ENCODE data around the gene SH2D1B.

- no peak for TF ChIP-seq STAT1 (IDR thresholded peaks at IDR 0.05; ENCODE audit: unreplicated experiment)
- no peak for TF ChIP-seq REST (IDR thresholded peaks at IDR 0.05; ENCODE audit: unreplicated experiment)
- TF ChIP-seq EZH2 (IDR thresholded peaks at IDR 0.05; ENCODE audit: low read depth, unreplicated experiment), result no peak
- TF ChIP-seq CTCF (conservative IDR thresholded peaks at IDR 0.05; ENCODE audit: low read depth in 2 of 2), result no peak
- TF ChIP-seq JUNB (IDR thresholded peaks at IDR 0.05; ENCODE audit: unreplicated experiment), result no peak
- no peak for TF ChIP-seq POLR2AphosphoS5 (IDR thresholded peaks at IDR 0.05; ENCODE audit: low read depth)
- no peak for TF ChIP-seq EZH2phosphoT487 (IDR thresholded peaks at IDR 0.05; ENCODE audit: unreplicated experiment)
- no peak for TF ChIP-seq CREB1 (CRISPR knock-in tag; IDR thresholded peaks at IDR 0.05; ENCODE audit: low read depth)
Observed at GRCh38 chr1:162383516-162383915, 28.4 kb downstream of the SH2D1B start.
